Hepatocyte (in vitro differentiated cells): ENCODE measurements around the gene ADORA2A. TPM values are rescaled to one million over a fixed set of nuclear protein-coding genes. Genes with fewer than 3 reads are reported as not detected.

Experiments
- DNase-seq: peaks from one replicate; pipeline ENCODE4 v3.0.0-alpha.2; 2016; ENCODE audit warnings: low spot score
- H2AFZ ChIP-seq: fragments of 200-600 bp; sonication (generic); 2 replicates; pipeline ENCODE4 v1.6.0; 2016; ENCODE audit warnings: antibody characterized with exemption, mild to moderate bottlenecking
- H3K27ac ChIP-seq: fragments of 200-600 bp; sonication (generic); 2 replicates; pipeline ENCODE4 v1.5.1; 2016; ENCODE audit warnings: mild to moderate bottlenecking
- H3K27me3 ChIP-seq: fragments of 200-600 bp; sonication (generic); 2 replicates; pipeline ENCODE4 v1.6.1; 2016
- H3K36me3 ChIP-seq: fragments of 200-600 bp; sonication (generic); replicated peaks from 2 replicates; pipeline ENCODE4 v1.5.1; 2016; ENCODE audit warnings: low read depth; ENCODE audit not compliant: insufficient read depth
- H3K4me1 ChIP-seq: fragments of 200-600 bp; sonication (generic); 2 replicates; pipeline ENCODE4 v1.5.1; 2016; ENCODE audit warnings: mild to moderate bottlenecking, moderate library complexity; ENCODE audit not compliant: insufficient read depth
- H3K4me2 ChIP-seq: fragments of 200-600 bp; sonication (generic); 2 replicates; pipeline ENCODE4 v1.6.0; 2016
- H3K4me3 ChIP-seq: fragments of 200-600 bp; sonication (generic); 2 replicates; pipeline ENCODE4 v1.5.1; 2016; ENCODE audit warnings: mild to moderate bottlenecking
- H3K79me2 ChIP-seq: fragments of 200-600 bp; sonication (generic); 2 replicates; pipeline ENCODE4 v1.6.0; 2017; ENCODE audit warnings: mild to moderate bottlenecking
- H3K9me2 ChIP-seq: fragments of 200-600 bp; sonication (generic); replicated peaks from 2 replicates; pipeline ENCODE4 v1.6.0; 2017; ENCODE audit warnings: mild to moderate bottlenecking; ENCODE audit not compliant: insufficient read depth
- H3K9me3 ChIP-seq: fragments of 200-600 bp; sonication (generic); 2 replicates; pipeline ENCODE4 v1.5.1; 2016; ENCODE audit warnings: low read depth, mild to moderate bottlenecking
- H4K20me1 ChIP-seq: fragments of 200-600 bp; sonication (generic); 2 replicates; pipeline ENCODE4 v1.6.0; 2016; ENCODE audit warnings: mild to moderate bottlenecking; ENCODE audit not compliant: insufficient read depth, poor library complexity, severe bottlenecking
- EZH2 ChIP-seq: fragments of 200-600 bp; sonication (generic); IDR thresholded peaks from 2 replicates; pipeline ENCODE4 v1.6.1; 2016; ENCODE audit warnings: antibody characterized with exemption, mild to moderate bottlenecking, borderline replicate concordance
- EZH2phosphoT487 ChIP-seq: fragments of 200-600 bp; sonication (generic); IDR thresholded peaks from one replicate; pipeline ENCODE4 v1.6.1; 2018; ENCODE audit warnings: antibody characterized with exemption, mild to moderate bottlenecking, low read depth, moderate library complexity; ENCODE audit not compliant: unreplicated experiment, severe bottlenecking
- WGBS: methylation state at CpG from one replicate; pipeline ENCODE4 v1.1.6; 2016; ENCODE audit warnings: low lambda C conversion rate; ENCODE audit errors: missing lambda C conversion rate; 5-methylcytosine and 5-hydroxymethylcytosine counted together
- polyA plus RNA-seq: library from polyadenylated mRNA; unstranded; fragments of >200 nt; fragmentation: Nextera tagmentation; extraction: Ambion mirVana; gene quantifications from 2 replicates; pipeline ENCODE4 v1.2.1, GENCODE V29; 2016
- total RNA-seq: library from RNA; depleted of rRNA; stranded (reverse); fragments of >200 nt; gene quantifications from 2 replicates; pipeline ENCODE4 v1.2.3, GENCODE V29; 2014
- TF ChIP-seq, protein P1 (sequence below): fragments of 200-600 bp; sonication (generic); IDR thresholded peaks from 2 replicates; pipeline ENCODE4 v1.5.1; 2016; ENCODE audit warnings: antibody characterized with exemption, mild to moderate bottlenecking; ENCODE audit not compliant: poor library complexity

ADORA2A gene
- total and polyA plus RNA-seq, 2 experiments from 2014 or later, result 1.2 to 3.3 TPM

DNA sequence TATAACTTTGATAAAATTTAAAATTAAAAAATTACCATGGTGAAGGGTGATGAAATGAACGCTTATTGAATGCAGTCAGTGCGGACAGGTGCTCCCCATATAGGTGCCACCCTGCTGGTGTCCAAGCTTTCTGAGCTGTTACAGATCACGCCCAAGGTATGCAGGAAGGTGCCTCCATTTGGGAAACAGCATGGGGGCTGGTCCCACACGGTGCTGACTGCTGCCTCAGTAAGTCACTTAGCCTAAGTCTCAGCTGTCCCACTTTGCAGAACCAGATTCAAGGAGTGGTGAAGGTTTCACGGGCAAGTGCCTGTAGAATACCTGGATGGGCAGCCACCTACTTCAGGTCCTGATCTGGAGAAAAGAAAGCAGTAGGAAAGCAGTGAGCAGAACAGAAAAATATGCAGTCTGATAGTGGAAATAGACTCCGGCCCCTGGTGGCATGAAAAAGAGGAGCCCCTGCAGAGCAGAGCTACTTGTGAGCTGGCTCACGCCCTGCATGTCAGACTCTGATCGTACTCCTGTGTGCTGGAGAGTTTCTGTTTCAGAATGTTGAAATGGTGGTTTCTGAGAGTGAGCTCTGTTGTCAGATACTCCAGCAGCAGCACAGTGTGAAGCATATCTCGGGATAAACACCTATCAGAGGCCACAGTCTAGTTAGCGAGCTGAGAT, 33.2 kb downstream of the ADORA2A start:
- Histone ChIP-seq H3K4me2 (peak overlapping the region; percentile 63), H3K4me3 (no peak overlapping the region)

DNA sequence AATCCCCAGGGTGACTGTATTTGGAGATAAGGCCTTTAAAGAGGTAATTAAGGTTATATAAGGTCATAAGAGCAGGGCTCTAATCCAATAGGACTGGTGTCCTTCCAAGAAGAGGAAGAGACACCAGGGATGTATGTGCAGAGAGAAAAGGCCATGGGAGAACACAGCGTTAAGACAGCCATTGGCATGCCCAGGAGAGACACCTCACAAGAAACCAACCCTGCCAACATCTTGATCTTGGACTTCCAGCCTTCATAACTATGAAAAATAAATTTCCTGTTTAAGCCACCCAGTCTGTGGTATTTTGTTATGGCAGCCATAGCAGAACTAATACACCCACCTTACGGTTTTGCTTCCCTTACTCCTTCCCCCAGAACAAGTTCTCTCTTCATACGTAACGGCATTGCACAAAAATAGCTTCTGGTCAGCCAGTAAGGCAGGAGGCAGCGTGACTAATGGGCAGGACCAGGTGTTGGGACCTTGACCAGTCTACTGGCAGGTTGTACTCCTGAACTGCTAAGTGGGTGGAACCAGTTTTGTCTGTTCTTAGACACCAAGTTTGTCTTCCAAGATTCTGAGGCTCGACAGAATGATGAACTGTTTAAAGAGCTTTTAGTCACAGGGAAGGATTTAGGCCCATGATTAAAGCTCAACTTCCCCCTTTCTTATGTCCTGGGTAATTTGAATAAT, 35.8 kb downstream of the ADORA2A start:
- no peak for TF ChIP-seq EZH2
- no peak for TF ChIP-seq EZH2phosphoT487
- TF ChIP-seq, protein P1, sequence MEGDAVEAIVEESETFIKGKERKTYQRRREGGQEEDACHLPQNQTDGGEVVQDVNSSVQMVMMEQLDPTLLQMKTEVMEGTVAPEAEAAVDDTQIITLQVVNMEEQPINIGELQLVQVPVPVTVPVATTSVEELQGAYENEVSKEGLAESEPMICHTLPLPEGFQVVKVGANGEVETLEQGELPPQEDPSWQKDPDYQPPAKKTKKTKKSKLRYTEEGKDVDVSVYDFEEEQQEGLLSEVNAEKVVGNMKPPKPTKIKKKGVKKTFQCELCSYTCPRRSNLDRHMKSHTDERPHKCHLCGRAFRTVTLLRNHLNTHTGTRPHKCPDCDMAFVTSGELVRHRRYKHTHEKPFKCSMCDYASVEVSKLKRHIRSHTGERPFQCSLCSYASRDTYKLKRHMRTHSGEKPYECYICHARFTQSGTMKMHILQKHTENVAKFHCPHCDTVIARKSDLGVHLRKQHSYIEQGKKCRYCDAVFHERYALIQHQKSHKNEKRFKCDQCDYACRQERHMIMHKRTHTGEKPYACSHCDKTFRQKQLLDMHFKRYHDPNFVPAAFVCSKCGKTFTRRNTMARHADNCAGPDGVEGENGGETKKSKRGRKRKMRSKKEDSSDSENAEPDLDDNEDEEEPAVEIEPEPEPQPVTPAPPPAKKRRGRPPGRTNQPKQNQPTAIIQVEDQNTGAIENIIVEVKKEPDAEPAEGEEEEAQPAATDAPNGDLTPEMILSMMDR, result no peak
- 87% methylated on average over 6 of the region's 6 CpGs for WGBS
- Histone ChIP-seq H3K27ac (no peak overlapping the region), H3K79me2 (no peaks in the 10 kb centered on the region), H3K9me3 (no peaks in the 10 kb centered on the region), H4K20me1 (no peaks in the 10 kb centered on the region), H3K4me2 (no peak overlapping the region), H3K4me3 (no peak overlapping the region), H3K9me2 (no peaks in the 10 kb centered on the region), H3K4me1 (peaks cover 24% of the 10 kb centered on the region), H2AFZ (no peak overlapping the region), H3K27me3 (no peaks in the 10 kb centered on the region), H3K36me3 (no peaks in the 10 kb centered on the region)
- DNase-seq, result no peak

More for the DNA sequence above, 33.2 kb downstream of the ADORA2A start:
- DNase-seq, result peak; percentile 43
- Histone ChIP-seq H3K9me3 (no peaks in the 10 kb centered on the region), H3K27me3 (no peaks in the 10 kb centered on the region), H3K36me3 (no peaks in the 10 kb centered on the region), H4K20me1 (no peaks in the 10 kb centered on the region), H3K9me2 (no peaks in the 10 kb centered on the region), H3K79me2 (no peaks in the 10 kb centered on the region), H3K4me1 (peaks cover 14% of the 10 kb centered on the region), H3K27ac (peak overlapping the region; percentile 49), H2AFZ (peak overlapping the region; percentile 7)
- 58% methylated on average over 10 of the region's 10 CpGs for WGBS
- TF ChIP-seq EZH2 (no peak), EZH2phosphoT487 (no peak)
- TF ChIP-seq, protein P1, result no peak

DNA sequence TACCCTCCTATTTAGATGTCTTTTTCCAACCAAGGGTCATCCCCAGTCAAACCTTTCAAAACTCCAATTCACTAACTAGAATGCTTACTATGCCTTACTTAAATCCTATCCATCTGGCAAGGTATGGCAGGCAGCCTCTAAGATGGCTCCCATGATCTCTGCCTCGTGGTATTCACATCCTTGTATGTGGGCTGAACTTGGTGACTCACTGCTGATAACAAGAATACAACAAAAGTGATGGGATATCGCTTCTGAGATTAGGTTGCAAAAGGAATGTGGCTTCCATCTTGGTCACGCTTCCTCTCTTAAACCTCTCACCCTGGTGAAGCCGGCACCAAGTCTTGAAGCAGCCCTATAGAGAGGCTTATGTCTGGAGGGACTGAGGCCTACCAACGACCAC, 38.2 kb downstream of the ADORA2A start:
- Histone ChIP-seq H3K79me2 (no peaks in the 10 kb centered on the region), H2AFZ (no peak overlapping the region), H3K9me3 (no peaks in the 10 kb centered on the region), H4K20me1 (no peaks in the 10 kb centered on the region), H3K4me2 (no peak overlapping the region), H3K27ac (peak overlapping the region; percentile 39), H3K36me3 (no peaks in the 10 kb centered on the region), H3K27me3 (no peaks in the 10 kb centered on the region), H3K4me3 (no peak overlapping the region), H3K4me1 (peaks cover 12% of the 10 kb centered on the region), H3K9me2 (no peaks in the 10 kb centered on the region)
- peak; percentile 58 for DNase-seq
- TF ChIP-seq EZH2phosphoT487, result no peak
- TF ChIP-seq, protein P1, result no peak
- 60% methylated on average over 5 of the region's 5 CpGs for WGBS
